ENCODE measurements around the gene ERFE. TPM values are rescaled to one million over a fixed set of nuclear protein-coding genes. Genes with fewer than 3 reads are reported as not detected.
A peak's percentile ranks its signal among the peaks of the same experiment; 100 is the strongest.

The ERFE gene
- total RNA-seq, 1 donor from 2014 or later = 3.8 TPM

GRCh38 chr2:238137885-238138284, 20.9 kb upstream of the ERFE start:
- Mint-ChIP-seq H3K27ac (no peak overlapping the region), H3K36me3 (no peaks in the 10 kb centered on the region), H3K9me3 (no peaks in the 10 kb centered on the region), H3K27me3 (no peaks in the 10 kb centered on the region), H3K4me1 (ENCODE audit: unreplicated experiment) (peaks cover 6% of the 10 kb centered on the region), H3K4me3 (no peak overlapping the region)
- no peak for TF ChIP-seq CTCF (conservative IDR thresholded peaks at IDR 0.05)
- DNase-seq (ENCODE audit: extremely low spot score, unreplicated experiment) = no peak

- DNase-seq (ENCODE audit: extremely low spot score, unreplicated experiment) = no peak
- H3K4me1 Mint-ChIP-seq (ENCODE audit: unreplicated experiment) = peaks cover 6% of the 10 kb centered on the region
- no peaks in the 10 kb centered on the region for H3K9me3 Mint-ChIP-seq
- H3K27ac Mint-ChIP-seq = no peak within 1 kb of the TSS
- no peaks in the 10 kb centered on the region for H3K36me3 Mint-ChIP-seq
- H3K27me3 Mint-ChIP-seq = no peaks in the 10 kb centered on the region
- H3K4me3 Mint-ChIP-seq = no peak within 1 kb of the TSS
- no peak for TF ChIP-seq CTCF (conservative IDR thresholded peaks at IDR 0.05)
These were observed 20.2 kb upstream of the ERFE start, which contains the start of gene KLHL30 for GRCh38 chr2:238138331-238139195. KLHL30 (plus strand) TSS chr2:238138668; CDS start chr2:238140755, 2,087 bp downstream.

- H3K4me3 Mint-ChIP-seq = no peak overlapping the region
- no peaks in the 10 kb centered on the region for H3K9me3 Mint-ChIP-seq
- TF ChIP-seq CTCF (conservative IDR thresholded peaks at IDR 0.05) = peak; percentile 77
- DNase-seq (ENCODE audit: extremely low spot score, unreplicated experiment) = no peak
- no peak overlapping the region for H3K27ac Mint-ChIP-seq
- peaks cover 6% of the 10 kb centered on the region for H3K4me1 Mint-ChIP-seq (ENCODE audit: unreplicated experiment)
- H3K36me3 Mint-ChIP-seq = no peaks in the 10 kb centered on the region
- no peaks in the 10 kb centered on the region for H3K27me3 Mint-ChIP-seq
These were observed 19.4 kb upstream of the ERFE start for GRCh38 chr2:238139196-238140039.

- H3K9me3 Mint-ChIP-seq = no peaks in the 10 kb centered on the region
- no peak overlapping the region for H3K27ac Mint-ChIP-seq
- no peak for TF ChIP-seq CTCF (conservative IDR thresholded peaks at IDR 0.05)
- H3K4me1 Mint-ChIP-seq (ENCODE audit: unreplicated experiment) = peaks cover 6% of the 10 kb centered on the region
- DNase-seq (ENCODE audit: extremely low spot score, unreplicated experiment) = no peak
- no peak overlapping the region for H3K4me3 Mint-ChIP-seq
- no peaks in the 10 kb centered on the region for H3K27me3 Mint-ChIP-seq
- H3K36me3 Mint-ChIP-seq = no peaks in the 10 kb centered on the region
These were observed 18.7 kb upstream of the ERFE start for GRCh38 chr2:238140040-238140439.

- H3K27me3 Mint-ChIP-seq = no peaks in the 10 kb centered on the region
- no peak for DNase-seq (ENCODE audit: extremely low spot score, unreplicated experiment)
- no peaks in the 10 kb centered on the region for H3K36me3 Mint-ChIP-seq
- H3K9me3 Mint-ChIP-seq = no peaks in the 10 kb centered on the region
- no peak for TF ChIP-seq CTCF (conservative IDR thresholded peaks at IDR 0.05)
- no peak overlapping the region for H3K27ac Mint-ChIP-seq
- no peak overlapping the region for H3K4me3 Mint-ChIP-seq
- H3K4me1 Mint-ChIP-seq (ENCODE audit: unreplicated experiment) = peaks cover 6% of the 10 kb centered on the region
These were observed 17.8 kb upstream of the ERFE start for GRCh38 chr2:238140721-238141540.

Measured in type B pancreatic cell (in vitro differentiated cells).